A549 treated with CORT108297 at 1 μM for 4 hours (cell line): ENCODE results near the gene RSL24D1. TPM values are rescaled to one million over a fixed set of nuclear protein-coding genes. Genes with fewer than 3 reads are reported as not detected.

ENCODE experiments used
- total RNA-seq: library from RNA; stranded (reverse); fragments of 200-300 nt; extraction: Qiagen RNA extraction; gene quantifications from 5 replicates; pipeline ENCODE4 v1.2.3, GENCODE V29; 2022

The RSL24D1 gene
- 95.5 to 119 TPM (median 98.6 TPM) in 5 replicates for total RNA-seq

DNA sequence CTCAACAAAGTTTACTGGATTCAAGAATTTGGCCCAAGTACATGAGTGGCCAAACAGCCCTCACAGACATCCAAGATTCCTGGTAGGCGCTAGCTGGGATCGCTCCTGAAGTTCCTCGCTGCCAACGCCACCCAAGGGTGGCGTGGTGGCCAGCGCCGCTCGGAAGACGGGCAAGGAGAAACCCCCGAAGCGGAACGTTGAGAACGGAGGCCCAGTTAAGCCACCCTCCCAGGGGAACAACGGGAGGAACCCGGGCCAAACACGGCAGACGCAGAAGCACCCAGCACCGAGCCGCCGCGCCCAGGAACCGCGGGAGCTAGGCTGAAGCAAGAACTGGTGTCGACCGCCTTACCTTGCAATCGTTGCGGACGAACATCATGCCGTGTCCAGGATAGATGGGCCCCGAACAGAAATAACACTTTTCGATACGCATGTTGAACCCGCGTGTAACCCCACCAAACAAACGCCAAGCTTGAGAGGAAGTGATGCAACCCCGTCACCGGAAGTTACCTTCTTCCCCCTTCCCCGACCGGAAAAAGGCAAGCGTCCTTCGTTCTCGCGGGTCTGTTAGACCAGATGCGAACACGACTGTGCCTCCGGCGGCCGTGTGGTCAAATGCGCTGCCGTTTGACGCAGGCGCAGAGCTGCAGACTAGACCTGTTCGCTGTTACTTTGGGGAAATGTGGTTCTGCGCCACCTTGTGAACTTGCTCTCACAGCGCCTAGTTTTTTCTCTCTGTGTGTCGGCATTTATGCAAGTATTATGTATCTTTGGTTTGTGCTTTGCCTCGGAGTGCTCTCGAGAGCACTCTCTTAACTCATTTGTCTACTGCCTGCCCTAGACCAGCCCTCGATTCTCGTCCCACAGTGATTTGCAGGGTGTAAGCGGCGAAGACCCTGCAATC is at the start of gene RSL24D1:
RSL24D1 (minus strand) TSS at position 484 of the 904 bp plus-strand sequence; CDS start at position 433, 51 bp downstream.

Other genes with a start within 250 kb of the RSL24D1 start
- gene RAB27A, start 92.9 kb upstream of the RSL24D1 start, total RNA-seq, result 8.3 to 12.2 TPM (median 12.0 TPM) in 5 replicates
- gene PIGBOS1, start 122.2 kb upstream of the RSL24D1 start, total RNA-seq, result 22.7 to 29.3 TPM (median 27.0 TPM) in 5 replicates
- gene PIGB, start 122.3 kb upstream of the RSL24D1 start, total RNA-seq, result 12.0 to 14.4 TPM (median 12.2 TPM) in 5 replicates
- gene CCPG1, start 211.4 kb upstream of the RSL24D1 start, total RNA-seq, result 34.0 to 41.3 TPM (median 36.5 TPM) in 5 replicates
- gene PIERCE2, start 211.6 kb upstream of the RSL24D1 start, total RNA-seq, result 4.3 to 4.8 TPM (median 4.6 TPM) in 5 replicates